HuH-7 (cell line): Measurements from ENCODE around the gene HIPK4.
A peak's percentile ranks its signal among the peaks of the same experiment; 100 is the strongest.
"Not testable (repeated sequence)": the region's sequence is repeated elsewhere in the genome, so short reads cannot be mapped to it uniquely, and the experiment has no call there.

Experiments
- DNase-seq: peaks from one replicate; pipeline ENCODE4 v3.0.0; 2011; ENCODE audit warnings: low spot score

The HIPK4 gene

DNA sequence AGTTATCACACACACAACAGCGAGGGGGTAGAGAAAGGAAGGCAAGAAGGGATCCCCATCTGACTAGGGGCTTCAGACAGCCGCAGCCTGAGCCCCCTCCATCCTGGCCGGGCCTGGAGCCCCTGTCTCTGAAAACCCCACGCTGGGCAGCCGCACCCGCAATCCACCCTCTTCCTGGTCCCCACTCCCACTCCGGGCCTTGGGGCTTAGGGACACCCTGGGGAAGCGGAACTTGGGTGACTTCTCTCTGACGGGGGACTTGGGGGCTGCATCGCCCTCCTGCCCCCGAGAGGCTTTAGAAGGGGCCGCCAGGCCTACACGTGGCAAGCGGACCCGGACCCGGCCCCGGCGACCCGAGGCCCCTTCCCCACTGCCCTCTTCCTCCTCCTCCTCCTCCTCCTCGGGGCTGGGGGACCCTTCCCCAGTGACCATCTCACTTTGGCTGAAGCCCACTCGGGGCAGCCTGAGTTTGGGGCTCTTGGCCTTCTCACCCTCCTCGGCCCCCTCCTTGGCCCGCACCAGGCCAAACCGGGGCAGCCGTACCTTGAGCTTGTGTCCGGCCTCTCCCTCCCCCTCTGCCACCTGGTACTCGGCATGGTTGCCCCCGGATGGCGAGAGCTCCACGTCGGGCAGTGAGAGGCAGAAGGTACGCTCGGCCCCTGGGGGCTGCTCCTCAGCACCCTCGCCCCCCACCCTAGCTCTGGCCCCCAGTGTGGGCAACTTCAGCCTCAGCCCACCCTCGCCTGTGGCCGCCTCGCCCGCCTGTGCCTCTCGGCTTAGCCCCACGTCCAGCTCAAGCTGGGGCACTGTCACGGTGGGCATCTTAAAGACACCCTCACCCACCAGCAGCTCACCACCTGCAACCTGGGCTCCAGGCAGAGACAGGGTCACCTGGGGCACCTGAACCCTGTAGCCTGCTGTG is 4.2 kb upstream of the HIPK4 start:
- no peak for DNase-seq

DNA sequence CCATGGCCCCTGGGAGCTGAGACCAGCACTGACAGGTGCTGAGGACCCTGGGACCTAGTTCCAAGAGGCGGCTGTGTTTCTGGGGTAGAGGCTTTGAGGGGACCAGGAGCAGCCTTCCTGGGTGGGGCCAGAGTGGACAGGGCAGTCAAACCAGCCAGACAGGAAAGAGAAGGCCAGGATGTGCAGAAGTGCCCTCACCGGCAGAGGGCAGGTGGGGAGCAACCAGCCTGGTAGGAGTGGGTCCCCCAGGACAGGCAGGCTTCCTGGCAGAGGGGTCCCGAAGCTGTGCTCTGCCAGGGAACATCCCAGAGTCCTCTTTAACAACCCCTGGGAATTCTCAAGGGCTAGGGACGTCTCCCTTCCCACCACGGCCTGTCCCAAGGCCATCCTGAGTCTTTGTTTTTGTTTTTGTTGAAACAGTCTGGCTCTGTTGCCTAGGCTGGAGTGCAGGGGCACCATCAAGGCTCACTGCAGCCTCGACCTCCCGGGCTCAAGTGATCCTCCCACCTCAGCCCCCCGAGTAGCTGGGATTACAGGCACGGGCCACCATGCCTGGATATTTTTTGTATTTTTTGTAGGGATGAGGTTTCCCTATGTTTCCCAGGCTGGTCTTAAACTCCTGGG is 3.0 kb upstream of the HIPK4 start:
- DNase-seq: no peak

DNA sequence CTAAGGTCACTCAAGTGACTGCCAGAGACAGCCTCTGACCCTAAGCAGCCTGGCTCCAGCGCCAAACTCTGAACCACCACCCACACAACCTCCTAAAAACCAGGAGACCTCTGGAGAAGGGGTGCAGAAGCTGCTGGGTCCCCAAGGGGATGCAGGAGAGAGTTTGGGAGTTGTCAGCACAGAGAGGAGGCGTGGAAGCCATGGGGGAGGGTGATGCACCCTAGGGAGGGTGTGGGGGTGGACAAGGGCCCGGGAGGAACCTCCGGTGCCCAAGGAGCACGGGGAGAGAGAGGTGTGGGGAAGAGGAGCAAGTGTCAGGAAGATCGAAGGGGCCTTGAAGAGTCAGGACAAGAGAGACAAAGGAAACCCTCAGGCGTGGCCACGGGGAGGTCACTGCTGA is 2.1 kb upstream of the HIPK4 start:
- no peak for DNase-seq

DNA sequence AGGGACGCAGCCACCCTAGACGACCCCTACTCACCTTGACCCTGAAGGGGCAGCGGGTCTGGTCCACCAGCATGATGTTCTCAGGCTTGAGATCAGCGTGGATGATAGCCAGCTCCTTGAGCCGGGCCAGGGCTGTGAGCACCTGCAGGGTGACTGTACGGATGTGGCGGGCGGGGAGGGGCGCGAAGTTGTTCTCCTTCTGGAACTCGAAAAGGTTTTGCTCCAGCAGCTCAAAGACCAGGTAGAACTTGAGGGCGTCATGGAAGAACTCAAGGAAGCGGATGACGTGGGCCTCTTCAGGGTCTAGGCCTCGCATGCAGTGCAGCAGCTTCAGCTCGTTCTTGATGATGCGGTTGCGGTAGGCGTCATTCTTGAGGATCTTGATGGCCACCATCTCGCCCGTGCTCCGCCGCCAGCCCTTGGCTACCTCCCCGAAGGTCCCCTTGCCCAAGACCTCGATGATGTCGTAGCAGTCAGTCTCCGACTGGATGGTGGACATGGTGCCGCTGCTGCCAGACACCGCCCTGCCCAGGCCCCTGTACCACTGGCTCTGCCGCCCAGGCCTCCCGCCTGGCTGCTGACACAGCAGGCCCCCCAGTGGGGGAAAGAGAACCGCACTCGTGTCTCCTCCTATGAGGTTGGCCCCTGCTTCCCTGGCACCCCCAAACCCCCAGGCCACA is 437 bp downstream of the HIPK4 start:
- no peak for DNase-seq

DNA sequence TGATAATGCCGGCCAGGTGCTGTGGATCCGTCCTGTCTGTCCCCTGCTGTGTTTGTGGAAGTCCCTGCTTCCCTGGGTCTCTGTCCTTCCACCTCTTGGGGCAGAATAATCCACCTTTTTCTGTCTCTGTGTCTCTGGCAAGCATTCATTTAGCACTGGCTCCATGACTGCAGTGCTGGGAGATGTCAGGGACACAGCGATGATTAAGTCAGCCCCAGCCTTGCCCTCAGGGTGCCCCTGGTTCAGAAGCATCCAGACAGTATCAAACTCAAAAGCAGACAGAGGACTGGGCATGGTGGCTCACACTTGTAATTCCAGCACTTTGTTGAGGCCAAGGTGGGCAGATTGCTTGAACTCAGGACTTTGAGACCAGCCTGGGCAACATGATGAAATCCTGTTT is 1.5 kb downstream of the HIPK4 start:
- no peak for DNase-seq

DNA sequence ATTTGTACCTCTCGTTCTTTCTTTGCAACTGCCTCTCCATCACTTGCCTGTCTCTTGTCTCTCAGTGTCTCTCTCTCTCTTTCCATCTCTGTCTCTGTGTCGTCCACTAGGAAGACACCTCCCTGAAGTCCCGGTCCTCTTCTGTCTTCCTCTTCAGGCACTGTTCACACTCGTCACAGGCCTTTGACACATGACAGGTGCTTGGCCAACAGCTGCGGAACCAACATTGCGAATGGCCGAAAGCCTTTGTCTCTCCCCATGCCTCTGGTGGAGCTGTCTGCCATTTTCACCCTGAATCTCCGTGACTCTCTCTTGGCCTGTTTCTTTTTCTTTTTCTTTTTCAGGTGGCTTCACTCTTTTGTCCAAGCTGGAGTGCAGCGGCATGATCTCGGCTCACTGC is 2.8 kb downstream of the HIPK4 start:
- no peak for DNase-seq

DNA sequence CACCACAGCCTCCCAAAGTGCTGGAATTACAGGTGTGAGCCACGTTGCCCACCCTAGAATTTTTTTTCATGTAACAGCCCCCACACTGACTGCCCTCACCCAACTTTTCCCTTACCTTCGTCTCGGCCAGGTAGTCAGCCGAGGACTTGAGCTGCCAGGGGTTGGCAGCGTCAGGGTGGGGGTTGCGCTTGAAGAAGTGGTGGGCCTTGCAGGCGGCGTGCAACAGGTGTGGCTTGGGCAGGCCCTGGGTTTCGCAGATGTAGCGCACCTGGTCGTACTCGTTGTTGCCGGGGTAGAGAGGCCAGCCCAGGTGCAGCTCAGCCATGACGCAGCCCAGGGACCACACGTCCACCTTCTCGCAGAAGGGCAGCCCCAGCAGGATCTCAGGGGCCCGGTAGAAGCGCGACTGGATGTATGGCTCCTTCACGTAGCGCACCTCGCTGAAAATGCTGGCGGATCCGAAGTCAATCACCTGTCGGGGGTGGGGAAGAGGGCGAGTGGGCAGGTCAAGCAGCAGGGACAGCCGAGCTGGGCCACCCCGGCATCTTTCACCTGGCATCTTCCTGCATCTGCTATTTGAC is 6.2 kb downstream of the HIPK4 start:
- no peak for DNase-seq

DNA sequence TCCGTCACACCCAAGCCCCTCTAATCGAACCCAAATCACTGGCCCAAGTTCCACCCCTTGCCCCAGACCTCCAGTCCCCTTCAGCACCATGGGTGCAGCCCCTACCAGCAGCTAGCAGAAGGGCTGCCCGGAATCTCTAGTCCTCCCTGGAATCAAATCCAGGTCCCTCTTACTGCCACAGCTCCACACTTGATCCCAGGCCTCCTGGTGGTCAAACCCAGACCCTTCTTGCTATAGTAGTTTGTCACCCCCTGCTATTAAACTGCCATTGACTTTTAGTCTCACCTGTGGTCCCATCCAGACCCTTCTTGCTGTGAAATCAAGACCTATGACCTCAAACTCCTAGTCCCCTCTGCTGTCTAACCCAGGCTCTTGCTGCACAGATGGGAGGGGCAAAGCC is 8.7 kb downstream of the HIPK4 start:
- peak; percentile 55 for DNase-seq

DNA sequence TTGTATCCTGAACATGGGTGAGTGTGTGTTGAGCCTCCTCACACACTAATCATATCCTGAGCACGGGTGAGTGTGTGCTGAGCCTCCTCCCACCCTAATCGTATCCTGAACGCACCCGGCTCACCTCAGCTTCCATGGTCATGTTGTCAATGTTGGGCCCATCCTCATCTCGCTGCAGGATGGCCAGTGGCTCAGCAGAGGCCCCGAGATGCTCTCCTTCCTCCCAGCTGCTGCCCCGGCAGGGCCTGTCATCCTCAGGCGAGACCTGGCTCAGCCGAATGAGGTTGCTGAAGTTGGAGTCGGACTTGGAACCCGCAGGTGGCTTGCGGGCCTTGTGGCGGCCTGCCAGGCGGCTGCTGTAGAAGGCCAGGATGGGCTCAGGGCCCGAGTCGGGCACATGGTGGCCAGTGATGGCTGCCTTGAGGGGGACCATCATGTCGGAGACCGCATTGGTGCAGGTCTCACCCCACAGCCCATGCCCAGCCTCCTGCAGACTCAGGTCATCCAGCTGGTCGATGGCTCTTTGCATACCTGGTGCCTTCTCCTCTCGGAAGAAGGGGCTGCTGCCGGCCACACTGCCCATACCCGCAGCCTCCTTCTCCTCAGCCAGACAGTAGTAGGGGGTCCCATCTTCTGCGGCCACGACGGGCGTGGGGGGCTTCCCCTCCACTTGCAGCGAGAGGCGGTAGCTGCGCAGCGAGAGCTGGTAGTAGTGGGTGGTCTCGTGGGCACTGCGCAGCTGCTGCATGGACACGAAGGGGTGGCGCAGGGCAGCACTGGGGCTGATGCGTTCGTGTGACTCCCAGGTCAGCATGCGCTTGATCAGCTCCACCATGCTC is 9.6 kb downstream of the HIPK4 start:
- no peak for DNase-seq

DNA sequence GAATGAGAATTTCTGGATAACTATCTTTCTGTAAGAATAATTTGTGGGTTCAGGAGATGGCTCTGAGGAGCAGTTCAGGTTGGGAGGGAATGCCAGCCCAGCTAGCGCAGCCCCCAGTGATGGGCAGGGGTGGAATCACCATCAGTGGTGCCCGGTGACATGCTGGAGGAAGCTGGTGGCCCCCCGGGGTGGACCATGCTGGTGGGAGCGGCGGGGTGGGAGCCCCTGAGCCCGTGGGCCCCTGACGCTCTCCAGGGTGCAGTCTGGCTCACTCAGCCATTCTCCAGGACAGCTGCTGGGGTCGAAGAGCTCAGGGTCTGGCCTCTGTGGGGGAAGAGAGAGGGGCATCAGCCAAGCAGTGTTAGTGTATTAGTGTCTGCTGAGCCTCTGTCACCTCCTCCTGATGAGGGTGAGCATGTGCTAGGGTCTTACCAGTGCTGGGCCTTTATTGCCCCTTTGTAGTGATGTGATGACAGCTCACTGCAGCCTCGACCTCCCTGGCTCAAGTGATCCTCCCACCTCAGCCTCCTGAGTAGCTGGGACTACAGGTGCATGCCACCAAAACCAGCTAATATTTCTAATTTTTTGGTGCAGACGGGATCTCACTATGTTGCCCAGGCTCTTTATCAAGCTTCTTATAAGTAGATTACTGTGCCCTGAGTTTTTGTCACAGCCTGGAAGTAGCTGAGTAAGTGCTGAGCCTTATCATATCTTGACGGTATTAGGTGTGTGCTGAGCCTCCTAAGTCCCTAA is 10.4 kb downstream of the HIPK4 start:
- no peak for DNase-seq

DNA sequence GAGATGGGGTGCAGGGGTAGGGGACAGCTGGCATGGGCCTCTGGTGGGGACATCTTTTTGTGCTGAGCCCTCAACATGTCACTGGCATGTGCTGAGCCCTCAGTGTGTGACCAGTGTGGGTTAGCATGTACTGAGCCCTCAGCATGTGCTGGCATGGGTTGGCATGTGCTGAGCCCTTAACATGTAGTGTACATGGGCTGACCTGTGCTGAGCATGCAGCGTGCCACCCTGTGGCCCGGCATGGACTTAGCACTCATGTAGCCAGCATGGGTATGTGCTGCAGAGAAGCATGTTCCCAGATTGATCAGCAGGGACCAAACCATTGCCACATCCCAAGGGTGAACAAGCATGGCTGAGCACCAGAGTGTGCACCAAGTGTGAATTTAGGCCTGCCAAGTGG is 11.5 kb downstream of the HIPK4 start:
- DNase-seq: no peak

DNA sequence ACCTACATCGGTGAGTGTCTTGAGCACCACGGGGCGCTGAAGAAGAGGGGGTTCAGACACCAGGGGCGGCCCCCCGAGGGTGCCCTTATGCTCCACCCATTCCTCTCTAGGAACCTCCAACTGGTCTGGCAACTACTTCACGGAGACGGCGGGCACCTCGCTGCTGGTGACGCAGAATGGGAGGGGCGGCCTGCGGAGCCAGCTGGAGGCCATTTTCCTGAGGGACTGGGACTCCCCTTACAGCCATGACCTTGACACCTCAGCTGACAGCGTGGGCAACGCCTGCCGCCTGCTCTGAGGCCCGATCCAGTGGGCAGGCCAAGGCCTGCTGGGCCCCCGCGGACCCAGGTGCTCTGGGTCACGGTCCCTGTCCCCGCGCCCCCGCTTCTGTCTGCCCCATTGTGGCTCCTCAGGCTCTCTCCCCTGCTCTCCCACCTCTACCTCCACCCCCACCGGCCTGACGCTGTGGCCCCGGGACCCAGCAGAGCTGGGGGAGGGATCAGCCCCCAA is 12.1 kb downstream of the HIPK4 start:
- DNase-seq: no peak

DNA sequence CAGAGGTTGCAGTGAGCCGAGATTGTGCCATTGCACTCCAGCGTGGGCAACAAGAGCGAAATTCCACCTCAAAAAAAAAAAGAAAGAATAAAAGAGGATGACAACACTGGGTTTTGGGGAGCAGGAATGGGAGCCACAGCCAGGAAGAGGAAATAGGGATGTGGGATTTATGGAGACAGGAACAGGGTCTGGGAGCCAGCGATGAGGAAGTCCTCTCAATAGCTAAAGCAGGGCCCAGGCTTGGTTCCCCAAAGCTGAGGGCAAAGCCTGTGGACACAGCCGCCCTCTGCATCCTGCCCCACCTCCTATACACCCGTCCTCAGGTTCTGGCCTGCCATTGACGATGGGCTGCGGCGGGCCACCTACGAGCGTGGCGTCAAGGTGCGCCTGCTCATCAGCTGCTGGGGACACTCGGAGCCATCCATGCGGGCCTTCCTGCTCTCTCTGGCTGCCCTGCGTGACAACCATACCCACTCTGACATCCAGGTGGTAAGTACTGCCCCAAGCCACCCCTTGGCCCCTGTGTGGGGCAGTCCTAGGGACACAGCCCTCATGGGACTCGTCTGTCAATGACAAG is 13.6 kb downstream of the HIPK4 start:
- no peak for DNase-seq

DNA sequence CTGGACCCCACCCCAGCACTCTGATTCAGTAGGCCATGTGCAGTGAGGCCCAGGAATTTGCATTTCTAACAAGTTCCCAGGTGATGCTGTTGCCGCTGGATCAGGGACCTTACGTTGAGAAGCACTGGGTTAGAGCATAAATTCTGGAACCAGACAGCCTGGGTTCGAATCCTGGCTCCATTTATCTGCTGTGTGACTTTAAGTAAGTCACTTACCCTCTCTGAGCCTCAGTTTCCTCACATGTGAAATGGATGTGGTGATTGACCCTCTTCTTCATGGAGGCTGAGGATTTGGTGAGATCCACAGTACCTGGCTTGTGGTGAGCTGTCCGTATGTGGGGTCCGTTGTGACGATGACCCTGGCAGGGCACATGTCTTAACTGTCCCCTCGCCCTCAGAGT is 15.9 kb downstream of the HIPK4 start:
- no peak for DNase-seq

DNA sequence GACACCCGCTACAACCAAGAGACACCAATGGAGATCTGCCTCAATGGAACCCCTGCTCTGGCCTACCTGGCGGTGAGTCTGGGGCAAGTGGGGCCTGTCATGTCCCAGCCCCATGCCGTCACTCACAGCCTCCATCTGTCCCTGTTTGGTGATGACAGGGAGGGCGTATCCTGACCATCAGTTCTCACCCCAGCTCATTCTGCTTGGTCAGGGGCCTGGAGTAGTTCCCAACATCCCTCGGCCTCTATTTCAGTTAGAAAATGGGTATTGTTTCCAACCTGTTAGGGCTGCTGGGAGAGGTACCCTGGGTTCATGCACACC is 18.2 kb downstream of the HIPK4 start:
- no peak for DNase-seq

DNA sequence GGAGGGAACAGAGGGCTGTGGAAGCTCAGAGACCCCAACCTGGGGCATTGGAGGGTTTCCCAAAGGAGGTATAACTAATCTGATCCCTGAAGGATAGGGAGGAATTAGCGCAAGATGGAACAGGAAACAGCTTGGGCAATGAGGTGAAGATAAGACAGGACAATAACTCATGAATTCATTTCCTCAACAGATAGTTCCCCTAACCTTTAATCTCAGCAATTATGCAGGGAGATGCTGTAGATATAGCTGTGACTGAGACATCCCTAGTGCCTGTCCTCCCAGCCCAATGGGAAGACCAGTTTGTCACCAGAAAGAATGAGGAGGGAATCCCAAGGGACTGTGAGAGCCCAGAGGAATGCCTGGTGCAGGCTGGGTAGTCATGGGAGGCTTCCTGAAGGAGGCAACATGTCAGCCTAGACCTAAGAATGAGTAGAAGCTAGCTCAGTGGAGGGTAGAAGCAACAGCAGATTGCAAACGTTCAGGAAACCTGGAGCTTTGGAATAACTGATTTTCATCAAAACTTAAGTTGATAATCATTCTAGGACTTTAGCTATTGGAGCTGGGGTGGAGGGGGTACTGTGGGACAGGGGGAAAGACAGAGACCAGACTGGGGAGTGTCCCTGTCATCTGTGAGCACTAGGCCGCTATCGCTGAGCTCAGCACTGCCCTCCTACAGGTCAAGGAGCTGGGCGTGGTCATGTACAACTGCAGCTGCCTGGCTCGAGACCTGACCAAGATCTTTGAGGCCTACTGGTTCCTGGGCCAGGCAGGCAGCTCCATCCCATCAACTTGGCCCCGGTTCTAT is 18.8 kb downstream of the HIPK4 start:
- DNase-seq: no peak

DNA sequence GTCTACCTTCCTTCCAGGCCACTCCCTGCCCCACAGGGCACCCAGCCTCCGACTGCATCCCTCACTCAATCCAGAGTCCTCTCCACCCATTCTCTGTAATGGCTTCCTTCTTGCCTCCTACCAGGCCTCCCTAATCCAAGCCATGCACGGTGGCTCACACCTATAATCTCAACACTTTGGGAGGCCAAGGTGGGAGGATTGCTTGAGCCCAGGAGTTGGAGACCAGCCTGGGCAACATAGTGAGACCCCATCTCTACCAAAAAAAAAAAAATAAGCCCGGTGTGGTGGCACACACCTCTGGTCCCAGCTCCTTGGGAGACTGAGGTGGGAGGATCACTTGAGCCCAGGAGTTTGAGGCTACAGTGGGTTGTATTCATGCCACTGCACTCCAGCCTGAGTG is 19.7 kb downstream of the HIPK4 start:
- DNase-seq: not testable (repeated sequence)

DNA sequence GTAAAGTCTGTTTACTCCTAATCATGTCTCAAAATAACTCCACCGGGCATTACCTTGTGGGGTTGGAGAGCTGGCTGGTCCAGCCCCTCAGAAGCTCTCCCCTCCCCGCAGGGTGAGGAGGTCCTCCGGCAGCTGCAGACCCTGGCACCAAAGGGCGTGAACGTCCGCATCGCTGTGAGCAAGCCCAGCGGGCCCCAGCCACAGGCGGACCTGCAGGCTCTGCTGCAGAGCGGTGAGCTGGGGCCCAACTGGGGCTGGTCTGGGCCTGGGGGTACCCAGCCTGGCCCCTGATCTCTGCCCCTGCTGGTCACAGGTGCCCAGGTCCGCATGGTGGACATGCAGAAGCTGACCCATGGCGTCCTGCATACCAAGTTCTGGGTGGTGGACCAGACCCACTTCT is 20.2 kb downstream of the HIPK4 start:
- no peak for DNase-seq

DNA sequence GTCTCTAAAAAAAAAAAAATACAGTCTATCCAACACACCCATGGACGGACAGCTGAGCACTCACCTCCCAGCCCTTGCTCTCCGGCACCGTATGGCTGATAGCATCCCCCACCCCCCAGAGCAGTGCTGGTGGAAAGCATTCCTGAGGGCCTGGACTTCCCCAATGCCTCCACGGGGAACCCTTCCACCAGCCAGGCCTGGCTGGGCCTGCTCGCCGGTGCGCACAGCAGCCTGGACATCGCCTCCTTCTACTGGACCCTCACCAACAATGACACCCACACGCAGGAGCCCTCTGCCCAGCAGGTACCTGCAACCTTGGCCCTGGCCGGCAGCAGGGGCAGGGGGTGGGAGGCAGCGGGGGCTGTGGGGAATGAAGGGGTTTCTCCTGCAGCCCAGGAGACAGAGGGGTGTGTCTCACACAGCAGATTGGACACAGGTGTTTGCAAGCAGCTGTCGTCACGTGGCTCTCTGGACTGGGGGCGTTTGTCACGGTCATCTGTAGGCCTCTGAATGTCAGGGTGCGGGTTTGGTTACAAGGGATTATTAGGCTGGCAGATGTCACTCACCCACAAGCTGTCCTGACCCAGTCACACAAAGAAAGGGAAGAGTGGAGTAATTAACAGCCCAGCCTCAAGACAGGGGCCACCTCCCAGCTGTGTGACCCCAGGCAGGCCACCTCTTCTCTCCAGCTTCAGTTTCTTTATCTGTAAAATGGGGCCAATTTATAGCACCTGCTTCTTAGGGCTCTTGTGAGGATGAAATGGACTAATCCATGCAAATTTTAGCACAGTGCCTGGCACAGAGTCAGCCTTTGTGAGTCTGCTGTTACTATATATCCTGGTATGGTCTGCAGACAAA is 22.2 kb downstream of the HIPK4 start:
- no peak for DNase-seq
